Tibial nerve (tissue), 4 donors: ENCODE measurements around the gene ZNF473.

Source experiments
- EP300 ChIP-seq, 2 donors: sonication (generic); formaldehyde crosslinking; IDR thresholded peaks; one replicate each; pipeline ENCODE4 v1.6.1; 2017; ENCODE audit warnings: antibody characterized with exemption in 2 of 2, mild to moderate bottlenecking in 1 of 2
- POLR2A ChIP-seq, 2 donors: fragments of 450-650 bp; IDR thresholded peaks; one replicate each; pipeline ENCODE4 v1.6.1; 2017; ENCODE audit warnings: antibody characterized with exemption in 2 of 2, mild to moderate bottlenecking in 2 of 2, moderate library complexity in 2 of 2
- TF ChIP-seq, protein P1 (sequence below), 5 experiments: fragments of 200-600 bp in 3 of 5; fragments of 450-650 bp in 2 of 5; sonication (generic) in 3 of 5; IDR thresholded peaks; one replicate each; pipeline ENCODE4 v1.5.1; 2016 to 2019; ENCODE audit warnings: antibody characterized with exemption in 5 of 5, mild to moderate bottlenecking in 3 of 5, moderate library complexity in 2 of 5

DNA sequence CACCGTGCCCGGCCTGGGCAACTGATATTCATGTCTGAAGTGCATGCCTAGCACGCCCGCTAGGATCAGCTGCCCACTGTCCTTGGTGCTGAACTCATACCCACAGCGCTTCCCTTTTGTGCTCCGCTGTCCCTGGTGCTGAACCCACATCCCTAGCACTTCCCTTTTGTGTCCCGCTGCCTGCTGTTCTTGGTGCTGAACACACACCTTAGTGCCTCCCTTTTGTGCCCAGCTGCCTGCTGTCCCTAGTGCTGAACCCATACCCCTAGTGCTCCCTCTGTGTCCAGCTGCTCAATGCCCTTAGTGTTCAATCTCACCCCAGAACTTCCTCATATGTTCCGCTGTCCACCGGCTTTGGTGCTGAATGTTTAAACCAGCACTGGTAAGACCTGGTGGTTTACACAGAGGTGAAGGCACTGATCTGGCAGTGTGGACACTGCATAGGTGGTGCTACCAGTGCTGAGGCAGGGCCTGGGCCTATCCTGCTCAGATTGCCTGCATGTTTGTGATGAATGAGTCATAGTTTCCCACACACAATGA, 38.6 kb upstream of the ZNF473 start:
- TF ChIP-seq, protein P1, sequence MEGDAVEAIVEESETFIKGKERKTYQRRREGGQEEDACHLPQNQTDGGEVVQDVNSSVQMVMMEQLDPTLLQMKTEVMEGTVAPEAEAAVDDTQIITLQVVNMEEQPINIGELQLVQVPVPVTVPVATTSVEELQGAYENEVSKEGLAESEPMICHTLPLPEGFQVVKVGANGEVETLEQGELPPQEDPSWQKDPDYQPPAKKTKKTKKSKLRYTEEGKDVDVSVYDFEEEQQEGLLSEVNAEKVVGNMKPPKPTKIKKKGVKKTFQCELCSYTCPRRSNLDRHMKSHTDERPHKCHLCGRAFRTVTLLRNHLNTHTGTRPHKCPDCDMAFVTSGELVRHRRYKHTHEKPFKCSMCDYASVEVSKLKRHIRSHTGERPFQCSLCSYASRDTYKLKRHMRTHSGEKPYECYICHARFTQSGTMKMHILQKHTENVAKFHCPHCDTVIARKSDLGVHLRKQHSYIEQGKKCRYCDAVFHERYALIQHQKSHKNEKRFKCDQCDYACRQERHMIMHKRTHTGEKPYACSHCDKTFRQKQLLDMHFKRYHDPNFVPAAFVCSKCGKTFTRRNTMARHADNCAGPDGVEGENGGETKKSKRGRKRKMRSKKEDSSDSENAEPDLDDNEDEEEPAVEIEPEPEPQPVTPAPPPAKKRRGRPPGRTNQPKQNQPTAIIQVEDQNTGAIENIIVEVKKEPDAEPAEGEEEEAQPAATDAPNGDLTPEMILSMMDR (IDR thresholded peaks at IDR 0.05), result peak in 2 of 5 experiments; percentile 49 to 50
- TF ChIP-seq POLR2A (IDR thresholded peaks at IDR 0.05) (no peak), EP300 (IDR thresholded peaks at IDR 0.05) (peak in 1 of 2 donors; percentile 83)
